ENCODE measurements around the gene RC3H2. TPM values are rescaled to one million over a fixed set of nuclear protein-coding genes. Genes with fewer than 3 reads are reported as not detected.

Gene RC3H2
- total RNA-seq, 1 donor from 2014 or later, result 66.8 TPM

- Mint-ChIP-seq H3K36me3 (ENCODE audit: low read depth, unreplicated experiment) (no peaks in the 10 kb centered on the region), H3K27me3 (ENCODE audit: unreplicated experiment) (peaks cover 5% of the 10 kb centered on the region), H3K27ac (ENCODE audit: unreplicated experiment) (peak within 1 kb of the TSS; percentile 98), H3K9me3 (ENCODE audit: unreplicated experiment) (no peaks in the 10 kb centered on the region), H3K4me3 (ENCODE audit: unreplicated experiment) (no peak within 1 kb of the TSS), H3K4me1 (ENCODE audit: unreplicated experiment) (peaks cover 13% of the 10 kb centered on the region)
- DNase-seq (ENCODE audit: low spot score), result peak; percentile 91
- TF ChIP-seq CTCF (IDR thresholded peaks at IDR 0.05; ENCODE audit: unreplicated experiment), result no peak
Measured at GRCh38 chr9:122931226-122932121, 26.3 kb upstream of the RC3H2 start, which contains the start of gene ZBTB26. Gene ZBTB26, minus strand, starts transcription at chr9:122931512. Its CDS starts 11,578 bp downstream, at chr9:122919934.

- TF ChIP-seq CTCF (IDR thresholded peaks at IDR 0.05; ENCODE audit: unreplicated experiment), result no peak
- Mint-ChIP-seq H3K9me3 (ENCODE audit: unreplicated experiment) (no peaks in the 10 kb centered on the region), H3K27me3 (ENCODE audit: unreplicated experiment) (peaks cover 5% of the 10 kb centered on the region), H3K4me1 (ENCODE audit: unreplicated experiment) (peaks cover 13% of the 10 kb centered on the region), H3K36me3 (ENCODE audit: low read depth, unreplicated experiment) (no peaks in the 10 kb centered on the region), H3K27ac (ENCODE audit: unreplicated experiment) (no peak overlapping the region), H3K4me3 (ENCODE audit: unreplicated experiment) (no peak overlapping the region)
- DNase-seq (ENCODE audit: low spot score), result no peak
Measured at GRCh38 chr9:122930541-122931225, 25.5 kb upstream of the RC3H2 start.

GRCh38 chr9:122929796-122930354 lies 24.7 kb upstream of the RC3H2 start:
- peaks cover 12% of the 10 kb centered on the region for H3K4me1 Mint-ChIP-seq (ENCODE audit: unreplicated experiment)
- H3K36me3 Mint-ChIP-seq (ENCODE audit: low read depth, unreplicated experiment), result no peaks in the 10 kb centered on the region
- no peaks in the 10 kb centered on the region for H3K9me3 Mint-ChIP-seq (ENCODE audit: unreplicated experiment)
- H3K27ac Mint-ChIP-seq (ENCODE audit: unreplicated experiment), result no peak overlapping the region
- DNase-seq (ENCODE audit: low spot score), result no peak
- no peak overlapping the region for H3K4me3 Mint-ChIP-seq (ENCODE audit: unreplicated experiment)
- TF ChIP-seq CTCF (IDR thresholded peaks at IDR 0.05; ENCODE audit: unreplicated experiment), result no peak
- H3K27me3 Mint-ChIP-seq (ENCODE audit: unreplicated experiment), result peaks cover 5% of the 10 kb centered on the region

GRCh38 chr9:122923947-122924346 lies 18.8 kb upstream of the RC3H2 start:
- Mint-ChIP-seq H3K27me3 (ENCODE audit: unreplicated experiment) (no peaks in the 10 kb centered on the region), H3K9me3 (ENCODE audit: unreplicated experiment) (no peaks in the 10 kb centered on the region), H3K36me3 (ENCODE audit: low read depth, unreplicated experiment) (peaks cover 7% of the 10 kb centered on the region), H3K4me3 (ENCODE audit: unreplicated experiment) (no peak overlapping the region), H3K27ac (ENCODE audit: unreplicated experiment) (peak overlapping the region; percentile 21), H3K4me1 (ENCODE audit: unreplicated experiment) (peaks cover 5% of the 10 kb centered on the region)
- DNase-seq (ENCODE audit: low spot score), result no peak
- TF ChIP-seq CTCF (IDR thresholded peaks at IDR 0.05; ENCODE audit: unreplicated experiment), result no peak
